ENCODE results near the gene INSR.

Gene INSR

DNA sequence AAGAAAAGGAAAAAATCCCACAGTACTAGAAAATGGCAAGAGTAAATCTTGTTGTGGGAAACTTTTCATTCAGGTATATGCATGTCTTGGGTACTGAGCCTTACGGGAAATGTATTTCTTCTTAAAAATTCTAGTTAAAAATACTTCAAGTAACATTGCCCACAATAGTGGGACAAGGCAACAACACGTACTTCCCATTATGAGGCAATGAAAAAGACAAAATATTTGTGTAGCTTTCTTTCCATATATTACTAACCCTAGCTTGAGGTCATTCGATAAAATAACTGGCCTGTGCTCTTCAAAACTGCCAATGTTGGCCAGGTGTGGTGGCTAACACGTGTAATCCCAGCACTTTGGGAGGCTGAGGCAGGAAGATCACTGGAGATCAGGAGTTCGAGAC lies 99.2 kb downstream of the INSR start:
- CTCF ChIA-PET, result interaction anchor here (0.6 kb wide), 1 partner anchor 9 kb away, joined by 3 read pairs; no protein-coding TSS in a partner anchor
- no peaks in the 10 kb centered on the region for H3K4me1 ChIP-seq (ENCODE audit: control insufficient read depth, insufficient read depth, low read length)

DNA sequence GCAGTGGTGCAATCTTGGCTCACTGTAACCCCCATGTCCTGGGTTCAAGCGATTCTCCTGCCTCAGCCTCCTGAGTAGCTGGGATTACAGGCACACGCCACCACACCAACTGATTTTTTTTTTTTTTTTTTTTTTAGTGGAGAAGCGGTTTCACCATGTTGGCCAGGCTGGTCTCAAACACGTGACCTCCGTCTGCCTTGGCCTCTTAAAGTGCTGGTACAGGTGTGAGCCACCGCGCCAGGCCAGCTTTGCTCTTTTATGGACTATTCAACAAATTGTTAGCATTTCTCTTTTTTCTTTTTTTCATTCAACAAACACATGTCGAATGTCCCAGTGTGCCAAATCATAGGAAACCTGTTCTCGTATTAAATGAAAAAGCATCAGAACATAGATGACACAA lies 99.6 kb downstream of the INSR start:
- Histone ChIP-seq H3K9me3 (ENCODE audit: control insufficient read depth, insufficient read depth, low read depth, low read length) (no peaks in the 10 kb centered on the region), H3K4me1 (ENCODE audit: control insufficient read depth, insufficient read depth, low read length) (no peaks in the 10 kb centered on the region), H3K27ac (ENCODE audit: extremely low read depth, low read depth, low read length) (no peak overlapping the region), H3K36me3 (ENCODE audit: control insufficient read depth in 2 of 2, insufficient read depth in 1 of 2, low read length in 2 of 2) (no peaks in the 10 kb centered on the region), H3K4me3 (ENCODE audit: low read depth, low read length) (no peak overlapping the region)
- TF ChIP-seq, protein P1, sequence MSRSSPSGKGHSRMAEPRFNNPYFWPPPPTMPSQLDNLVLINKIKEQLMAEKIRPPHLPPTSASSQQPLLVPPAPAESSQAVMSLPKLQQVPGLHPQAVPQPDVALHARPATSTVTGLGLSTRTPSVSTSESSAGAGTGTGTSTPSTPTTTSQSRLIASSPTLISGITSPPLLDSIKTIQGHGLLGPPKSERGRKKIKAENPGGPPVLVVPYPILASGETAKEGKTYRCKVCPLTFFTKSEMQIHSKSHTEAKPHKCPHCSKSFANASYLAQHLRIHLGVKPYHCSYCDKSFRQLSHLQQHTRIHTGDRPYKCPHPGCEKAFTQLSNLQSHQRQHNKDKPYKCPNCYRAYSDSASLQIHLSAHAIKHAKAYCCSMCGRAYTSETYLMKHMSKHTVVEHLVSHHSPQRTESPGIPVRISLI (tag by site-specific recombination; IDR thresholded peaks at IDR 0.05), result peak; percentile 54; the same call in 1 of the 2 replicates
- TF ChIP-seq ZNF548 (tag by site-specific recombination; IDR thresholded peaks at IDR 0.05) (no peak), ZNF24 (tag by site-specific recombination; IDR thresholded peaks at IDR 0.05) (no peak), KLF1 (tag by site-specific recombination; IDR thresholded peaks at IDR 0.05) (no peak), ZXDB (tag by site-specific recombination; IDR thresholded peaks at IDR 0.05) (no peak), ZBTB20 (tag by site-specific recombination; IDR thresholded peaks at IDR 0.05) (no peak), REPIN1 (tag by site-specific recombination; IDR thresholded peaks at IDR 0.05; ENCODE audit: low read depth) (no peak)
- TF ChIP-seq, protein P2, sequence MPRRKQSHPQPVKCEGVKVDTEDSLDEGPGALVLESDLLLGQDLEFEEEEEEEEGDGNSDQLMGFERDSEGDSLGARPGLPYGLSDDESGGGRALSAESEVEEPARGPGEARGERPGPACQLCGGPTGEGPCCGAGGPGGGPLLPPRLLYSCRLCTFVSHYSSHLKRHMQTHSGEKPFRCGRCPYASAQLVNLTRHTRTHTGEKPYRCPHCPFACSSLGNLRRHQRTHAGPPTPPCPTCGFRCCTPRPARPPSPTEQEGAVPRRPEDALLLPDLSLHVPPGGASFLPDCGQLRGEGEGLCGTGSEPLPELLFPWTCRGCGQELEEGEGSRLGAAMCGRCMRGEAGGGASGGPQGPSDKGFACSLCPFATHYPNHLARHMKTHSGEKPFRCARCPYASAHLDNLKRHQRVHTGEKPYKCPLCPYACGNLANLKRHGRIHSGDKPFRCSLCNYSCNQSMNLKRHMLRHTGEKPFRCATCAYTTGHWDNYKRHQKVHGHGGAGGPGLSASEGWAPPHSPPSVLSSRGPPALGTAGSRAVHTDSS (tag by site-specific recombination; IDR thresholded peaks at IDR 0.05), result no peak
- ChIA-PET CTCF (interaction anchor here (1.6 kb wide), 1 partner anchor 132 kb away, joined by 3 read pairs; no protein-coding TSS in a partner anchor), POLR2A (no interaction called here)

More for the DNA sequence above, 99.2 kb downstream of the INSR start:
- POLR2A ChIA-PET, result no interaction called here
- no peaks in the 10 kb centered on the region for H3K36me3 ChIP-seq (ENCODE audit: control insufficient read depth in 2 of 2, insufficient read depth in 1 of 2, low read length in 2 of 2)
- H3K4me3 ChIP-seq (ENCODE audit: low read depth, low read length), result no peak overlapping the region
- TF ChIP-seq ZNF473 (tag by site-specific recombination; IDR thresholded peaks at IDR 0.05) (no peak), SETDB1 (IDR thresholded peaks at IDR 0.05; ENCODE audit: insufficient read length, low read length) (no peak), ZNF155 (tag by site-specific recombination; IDR thresholded peaks at IDR 0.05) (no peak), ZSCAN4 (tag by site-specific recombination; IDR thresholded peaks at IDR 0.05) (no peak), ZNF16 (tag by site-specific recombination; IDR thresholded peaks at IDR 0.05; ENCODE audit: low read depth) (no peak), MYNN (tag by site-specific recombination; IDR thresholded peaks at IDR 0.05; ENCODE audit: borderline replicate concordance) (no peak), ZNF692 (tag by site-specific recombination; IDR thresholded peaks at IDR 0.05) (no peak), ZNF548 (tag by site-specific recombination; IDR thresholded peaks at IDR 0.05) (no peak), ZNF610 (tag by site-specific recombination; IDR thresholded peaks at IDR 0.05; ENCODE audit: borderline replicate concordance) (no peak), ZNF223 (tag by site-specific recombination; IDR thresholded peaks at IDR 0.05) (no peak), KLF1 (tag by site-specific recombination; IDR thresholded peaks at IDR 0.05) (no peak)
- no peak overlapping the region for H3K27ac ChIP-seq (ENCODE audit: extremely low read depth, low read depth, low read length)
- H3K9me3 ChIP-seq (ENCODE audit: control insufficient read depth, insufficient read depth, low read depth, low read length), result no peaks in the 10 kb centered on the region
